ENCODE results near the gene OAS2.

OAS2 gene

DNA sequence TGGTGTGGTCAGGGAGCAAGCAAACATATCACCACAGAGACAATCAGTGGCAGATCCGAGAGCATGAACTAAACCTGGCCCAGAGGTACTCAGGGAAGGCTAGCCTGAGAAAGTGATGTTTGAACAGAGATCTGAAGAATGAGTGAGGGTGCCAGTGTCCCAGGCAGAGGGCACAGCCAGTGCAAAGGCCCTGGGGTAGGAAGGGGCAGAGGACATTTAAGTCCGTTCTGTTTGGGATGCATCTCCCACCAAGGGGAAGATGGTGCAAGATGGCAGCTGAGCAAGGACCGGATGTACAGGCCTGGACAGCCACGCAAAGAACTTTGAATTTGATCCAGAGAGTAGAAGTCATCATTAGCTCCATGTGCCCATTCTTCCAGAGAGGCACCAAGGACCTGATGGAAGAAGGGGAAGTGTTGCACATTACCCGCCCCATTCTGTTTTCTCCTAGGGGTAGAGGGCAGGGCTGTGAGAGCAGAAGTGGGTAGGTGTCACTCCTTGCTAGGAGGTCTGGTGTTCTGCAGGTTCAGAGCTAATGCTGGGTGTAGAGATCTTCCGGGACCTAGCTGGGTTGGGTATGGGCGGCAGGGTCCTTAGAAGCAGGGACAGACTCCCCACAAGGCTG, 82.1 kb downstream of the OAS2 start:
- no peak for DNase-seq (ENCODE audit: low spot score)

DNA sequence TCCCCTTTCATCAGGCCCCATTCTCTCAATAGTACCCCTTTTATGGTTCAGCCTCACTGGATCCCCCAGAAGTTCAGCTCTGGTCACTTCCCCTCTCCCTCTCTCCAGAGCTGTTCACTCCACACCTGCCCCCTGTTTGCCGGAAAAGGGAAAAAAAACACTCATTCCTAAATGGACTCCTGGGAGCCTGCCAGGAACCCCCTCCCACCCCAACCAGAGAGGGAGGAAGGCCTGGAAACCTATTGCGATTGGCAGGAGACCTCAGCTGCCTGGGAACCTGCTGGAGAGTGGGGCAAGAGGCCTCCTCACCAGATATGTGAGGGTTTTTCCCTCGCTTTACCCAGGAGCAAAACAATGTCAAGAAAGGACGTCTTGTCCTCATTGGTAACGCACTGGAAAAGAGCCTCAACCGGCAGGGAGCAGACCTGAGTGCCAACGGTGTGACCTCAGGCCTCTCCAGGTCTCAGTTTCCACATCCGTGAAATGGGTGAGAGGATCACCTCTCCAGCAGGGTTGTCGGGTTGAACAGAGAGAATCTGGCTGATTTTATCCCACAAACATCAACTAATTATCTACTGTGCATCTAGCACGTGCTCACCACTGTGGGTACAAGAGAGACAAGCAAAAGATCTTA, 82.9 kb downstream of the OAS2 start:
- DNase-seq (ENCODE audit: low spot score), result no peak
